PC-3 (cell line): ENCODE data around the gene ADTRP. TPM values are rescaled to one million over a fixed set of nuclear protein-coding genes. Genes with fewer than 3 reads are reported as not detected.
"Not testable (repeated sequence)": the region's sequence is repeated elsewhere in the genome, so short reads cannot be mapped to it uniquely, and the experiment has no call there.

ENCODE experiments used
- ATAC-seq: fragments of 200-7000 bp; cut with Tn5 transposase; 2 replicates; pipeline ENCODE4 v1.9.1; 2020; ENCODE audit warnings: mild to moderate bottlenecking, moderate library complexity
- BruUV-seq: library from RNA; stranded (reverse); fragments of 400-500 nt; replicated peaks from 2 replicates; lab custom pipeline; 2021; lab: Mats Ljungman, UMichigan
- CTCF ChIA-PET: fragments of 300-600 bp; sonication (Branson Sonifier 250); formaldehyde crosslinking; loops from one replicate; lab custom pipeline; 2022; ENCODE audit warnings: antibody characterized with exemption; lab: Charles Lee
- POLR2A ChIA-PET: fragments of 300-600 bp; sonication (Branson Sonifier 250); formaldehyde crosslinking; loops from one replicate; lab custom pipeline; 2022; ENCODE audit warnings: antibody characterized with exemption; ENCODE audit not compliant: unreplicated experiment; lab: Charles Lee
- DNase-seq: peaks from one replicate; pipeline ENCODE4 v3.0.0-alpha.2; 2015
- H2AFZ ChIP-seq: fragments of 300-600 bp; sonication (generic); 2 replicates; pipeline ENCODE4 v1.6.0; 2016; ENCODE audit warnings: antibody characterized with exemption, low read length
- H3F3A ChIP-seq: fragments of 300-600 bp; sonication (generic); one replicate; pipeline ENCODE4 v1.6.0; 2017; ENCODE audit warnings: antibody characterized with exemption, low read length, control low read depth, mild to moderate bottlenecking; ENCODE audit not compliant: unreplicated experiment
- H3K27ac ChIP-seq: fragments of 300-600 bp; sonication (generic); 2 replicates; pipeline ENCODE4 v1.5.1; 2016; ENCODE audit warnings: mild to moderate bottlenecking, low read length
- H3K27me3 ChIP-seq: fragments of 300-600 bp; sonication (generic); 2 replicates; pipeline ENCODE4 v1.6.1; 2016; ENCODE audit warnings: low read length, mixed read lengths
- H3K36me3 ChIP-seq: fragments of 300-600 bp; sonication (generic); 2 replicates; pipeline ENCODE4 v1.6.1; 2016; ENCODE audit warnings: low read depth, mixed run types, low read length, mixed read lengths
- H3K4me1 ChIP-seq: fragments of 300-600 bp; sonication (generic); 2 replicates; pipeline ENCODE4 v1.5.1; 2016; ENCODE audit warnings: low read length; ENCODE audit not compliant: insufficient read depth
- H3K4me2 ChIP-seq: fragments of 300-600 bp; sonication (generic); 2 replicates; pipeline ENCODE4 v1.6.0; 2016; ENCODE audit warnings: low read length
- H3K4me3 ChIP-seq: fragments of 300-600 bp; sonication (generic); 2 replicates; pipeline ENCODE4 v1.5.1; 2016; ENCODE audit warnings: mild to moderate bottlenecking, low read length, mixed read lengths
- H3K79me2 ChIP-seq: fragments of 300-600 bp; sonication (generic); 2 replicates; pipeline ENCODE4 v1.6.1; 2017; ENCODE audit warnings: low read length, mixed read lengths
- H3K9ac ChIP-seq: fragments of 300-600 bp; sonication (generic); 2 replicates; pipeline ENCODE4 v1.6.0; 2016; ENCODE audit warnings: mild to moderate bottlenecking, low read length
- H3K9me2 ChIP-seq: fragments of 300-600 bp; sonication (generic); replicated peaks from 2 replicates; pipeline ENCODE4 v1.6.1; 2016; ENCODE audit warnings: mixed run types, low read length, mixed read lengths
- H3K9me3 ChIP-seq: fragments of 300-600 bp; sonication (generic); 2 replicates; pipeline ENCODE4 v1.6.1; 2016; ENCODE audit warnings: low read length, mixed read lengths
- H4K20me1 ChIP-seq: fragments of 300-600 bp; sonication (generic); 2 replicates; pipeline ENCODE4 v1.6.1; 2016; ENCODE audit warnings: low read length, mixed read lengths
- CTCF ChIP-seq: fragments of 300-600 bp; sonication (generic); conservative IDR thresholded peaks from 2 replicates; pipeline ENCODE4 v1.5.1; 2017; ENCODE audit warnings: antibody characterized with exemption, low read depth, mild to moderate bottlenecking, low read length
- EZH2 ChIP-seq: fragments of 300-600 bp; sonication (generic); IDR thresholded peaks from one replicate; pipeline ENCODE4 v1.6.1; 2017; ENCODE audit warnings: antibody characterized with exemption, mild to moderate bottlenecking, low read length; ENCODE audit not compliant: unreplicated experiment
- EZH2phosphoT487 ChIP-seq: fragments of 300-600 bp; sonication (generic); IDR thresholded peaks from 2 replicates; pipeline ENCODE4 v1.6.1; 2018; ENCODE audit warnings: mild to moderate bottlenecking, antibody characterized with exemption, low read length, borderline replicate concordance
- intact Hi-C: fragments of 100-400 bp; cut with micrococcal nuclease; formaldehyde crosslinking; loops from 2 replicates; pipeline ENCODE4 v1.9.0; 2023
- total RNA-seq: library from RNA; depleted of rRNA; stranded (reverse); fragments of >200 nt; gene quantifications from 2 replicates; pipeline ENCODE4 v1.2.3, GENCODE V29; 2014

The ADTRP gene
- total RNA-seq, 1 experiment from 2014 or later, result not detected

- Histone ChIP-seq H3K4me3 (no peak overlapping the region), H3K27me3 (no peaks in the 10 kb centered on the region), H3K4me1 (no peaks in the 10 kb centered on the region), H3F3A (no peaks in the 10 kb centered on the region), H3K9ac (no peak overlapping the region), H3K27ac (no peak overlapping the region), H3K4me2 (no peak overlapping the region), H3K36me3 (no peaks in the 10 kb centered on the region), H3K79me2 (no peaks in the 10 kb centered on the region), H3K9me2 (no peaks in the 10 kb centered on the region), H3K9me3 (no peaks in the 10 kb centered on the region), H4K20me1 (no peaks in the 10 kb centered on the region), H2AFZ (peak overlapping the region; percentile 59; the same call in 1 of the 2 replicates)
- ATAC-seq (no peak), DNase-seq (no peak)
- ChIA-PET CTCF (no interaction called here), POLR2A (no interaction called here)
- no peak for TF ChIP-seq EZH2phosphoT487
- no peak for TF ChIP-seq EZH2
- TF ChIP-seq CTCF, result no peak
- BruUV-seq, result no TSS peak
- intact Hi-C loops, result no loop called here
These were observed 85.9 kb downstream of the ADTRP start for GRCh38 chr6:11692451-11693376.

- no peaks in the 10 kb centered on the region for H3K36me3 ChIP-seq
- H3K27ac ChIP-seq, result no peak overlapping the region
- peaks cover 20% of the 10 kb centered on the region for H3K4me1 ChIP-seq
- no peaks in the 10 kb centered on the region for H3K27me3 ChIP-seq
- ATAC-seq (no peak), DNase-seq (no peak)
- TF ChIP-seq CTCF, result no peak
- TF ChIP-seq EZH2, result no peak
- TF ChIP-seq EZH2phosphoT487, result no peak
- ChIA-PET CTCF (no interaction called here), POLR2A (no interaction called here)
- H4K20me1 ChIP-seq, result no peaks in the 10 kb centered on the region
- no peak overlapping the region for H3K4me3 ChIP-seq
- H3K9me2 ChIP-seq, result no peaks in the 10 kb centered on the region
- H3K79me2 ChIP-seq, result no peaks in the 10 kb centered on the region
- H3F3A ChIP-seq, result peaks cover 7% of the 10 kb centered on the region
- no peaks in the 10 kb centered on the region for H3K9me3 ChIP-seq
- no TSS peak for BruUV-seq
- intact Hi-C loops, result loop anchor here (5.0 to 10.0 kb wide), 2 partner anchors 105 to 322 kb away; partner anchors contain the start of gene HIVEP1
- no peak overlapping the region for H3K4me2 ChIP-seq
- H2AFZ ChIP-seq, result no peak overlapping the region
- no peak overlapping the region for H3K9ac ChIP-seq
These were observed 88.8 kb downstream of the ADTRP start for GRCh38 chr6:11689847-11690246.

- BruUV-seq, H3K36me3 ChIP-seq, H3K9ac ChIP-seq, H3K9me2 ChIP-seq, H3F3A ChIP-seq, H4K20me1 ChIP-seq, CTCF ChIA-PET, H3K4me2 ChIP-seq, ATAC-seq, DNase-seq, H2AFZ ChIP-seq, H3K4me3 ChIP-seq, H3K27me3 ChIP-seq, H3K27ac ChIP-seq, POLR2A ChIA-PET, H3K79me2 ChIP-seq, H3K9me3 ChIP-seq: not testable (repeated sequence)
- intact Hi-C loops, result loop anchor here (5.0 to 10.0 kb wide), 2 partner anchors 105 to 323 kb away; partner anchors contain the start of gene HIVEP1
- peaks cover 24% of the 10 kb centered on the region for H3K4me1 ChIP-seq
These were observed 89.2 kb downstream of the ADTRP start for GRCh38 chr6:11689400-11689799.
